ENCODE results near the gene PIK3C2G. TPM values are rescaled to one million over a fixed set of nuclear protein-coding genes. Genes with fewer than 3 reads are reported as not detected.

Gene PIK3C2G
- total and polyA plus RNA-seq, 2 of the 4 experiments (the other 2 are of a cell fraction): not detected

- H4K8ac ChIP-seq (ENCODE audit: low read depth in 2 of 2, low read length in 2 of 2): no peak overlapping the region
- H2BK5ac ChIP-seq (ENCODE audit: low read depth, low read length, poor library complexity, severe bottlenecking): no peak overlapping the region
- in situ Hi-C loops (cut with MboI; ENCODE audit: low sequenced_read_pairs): no loop called here
- no TSS peak for BruUV-seq (replicated peaks)
- CTCF ChIA-PET: no interaction called here
- no peak overlapping the region for H4K91ac ChIP-seq (ENCODE audit: insufficient read depth, low read depth, low read length)
- H3K18ac ChIP-seq (ENCODE audit: low read depth, low read length): no peak overlapping the region
- no peak overlapping the region for H2BK20ac ChIP-seq (ENCODE audit: low read depth, low read length)
- H3K4me1 ChIP-seq (ENCODE audit: control insufficient read depth, insufficient read depth, low read length): peaks cover 5% of the 10 kb centered on the region
- peaks cover 13% of the 10 kb centered on the region for H3K9me3 ChIP-seq (ENCODE audit: control insufficient read depth, insufficient read depth, low read length)
- H2AK9ac ChIP-seq (replicated peaks; ENCODE audit: low read depth, low read length, poor library complexity): no peak overlapping the region
- no peaks in the 10 kb centered on the region for H3K36me3 ChIP-seq (ENCODE audit: control insufficient read depth, insufficient read depth, low read length)
- intact Hi-C loops (cut with micrococcal nuclease): no loop called here
- no peak overlapping the region for H2BK15ac ChIP-seq (ENCODE audit: low read depth, low read length)
- no peak for ATAC-seq (ENCODE audit: low read depth)
- POLR2A ChIA-PET (ENCODE audit: unreplicated experiment): no interaction called here
- no peaks in the 10 kb centered on the region for H3K27me3 ChIP-seq (ENCODE audit: control insufficient read depth, insufficient read depth, low read length)
- no peak overlapping the region for H3K4ac ChIP-seq (ENCODE audit: low read depth, low read length)
- no peak overlapping the region for H2BK120ac ChIP-seq (ENCODE audit: low read depth, low read length)
- dilution Hi-C loops (cut with HindIII; ENCODE audit: low sequenced_read_pairs, unreplicated experiment): no loop called here
- H4K5ac ChIP-seq (ENCODE audit: low read depth, low read length): no peak overlapping the region
- no peak overlapping the region for H3K56ac ChIP-seq (ENCODE audit: extremely low read depth, insufficient read depth, low read length)
- no peak overlapping the region for H3K4me2 ChIP-seq (ENCODE audit: low read depth, low read length)
- no peaks in the 10 kb centered on the region for H4K20me1 ChIP-seq (ENCODE audit: insufficient read depth, low read length)
- no peak overlapping the region for H3K9ac ChIP-seq (ENCODE audit: low read depth, low read length)
- H3K9me1 ChIP-seq (ENCODE audit: insufficient read depth, low read length): no peaks in the 10 kb centered on the region
- TF ChIP-seq RFX5 (IDR thresholded peaks at IDR 0.05; ENCODE audit: low read depth, low read length) (no peak), POLR2A (IDR thresholded peaks at IDR 0.05; ENCODE audit: low read depth, low read length) (no peak), RCOR1 (IDR thresholded peaks at IDR 0.05; ENCODE audit: insufficient replicate concordance, low read length) (no peak), NFE2L2 (IDR thresholded peaks at IDR 0.05; ENCODE audit: low read depth, low read length) (no peak), CHD1 (IDR thresholded peaks at IDR 0.05; ENCODE audit: low read depth, low read length) (no peak), MAZ (IDR thresholded peaks at IDR 0.05; ENCODE audit: borderline replicate concordance, low read depth, low read length) (no peak), RAD21 (IDR thresholded peaks at IDR 0.05; ENCODE audit: low read length) (no peak), MXI1 (IDR thresholded peaks at IDR 0.05; ENCODE audit: borderline replicate concordance, low read depth, low read length) (no peak), BHLHE40 (IDR thresholded peaks at IDR 0.05; ENCODE audit: low read depth, low read length) (no peak), FOS (IDR thresholded peaks at IDR 0.05; ENCODE audit: low read depth, low read length) (no peak), USF2 (IDR thresholded peaks at IDR 0.05; ENCODE audit: low read depth, low read length) (no peak), ELK1 (IDR thresholded peaks at IDR 0.05; ENCODE audit: borderline replicate concordance, low read depth, low read length) (no peak), MAFK (IDR thresholded peaks at IDR 0.05; ENCODE audit: low read depth, low read length) (no peak), SMC3 (IDR thresholded peaks at IDR 0.05; ENCODE audit: low read depth, low read length) (no peak)
- no peak overlapping the region for H3K14ac ChIP-seq (replicated peaks; ENCODE audit: low read depth, low read length)
- H3K79me1 ChIP-seq (ENCODE audit: low read depth in 1 of 2, low read length in 2 of 2): no peaks in the 10 kb centered on the region
- H3K27ac ChIP-seq (ENCODE audit: insufficient read depth, low read length): no peak overlapping the region
- no peak overlapping the region for H3K23ac ChIP-seq (ENCODE audit: low read depth, low read length)
- H3K4me3 ChIP-seq (ENCODE audit: insufficient read depth, low read depth, low read length): no peak overlapping the region
- H2AFZ ChIP-seq (replicated peaks; ENCODE audit: low read length, poor library complexity): no peak overlapping the region
- no peak overlapping the region for H2AK5ac ChIP-seq (ENCODE audit: low read depth, low read length)
- DNase-seq: no peak
These were observed 322.3 kb downstream of the PIK3C2G start for GRCh38 chr12:18583655-18584054.

Data from IMR-90 (cell line).